ENCODE results near the gene WWC2.
A peak's percentile ranks its signal among the peaks of the same experiment; 100 is the strongest.

WWC2 gene

GRCh38 chr4:183158062-183158461 lies 59.0 kb downstream of the WWC2 start:
- Histone ChIP-seq H3K4me1 (ENCODE audit: insufficient read depth, low read length) (peaks cover 27% of the 10 kb centered on the region), H3K9me3 (ENCODE audit: insufficient read depth, low read depth, low read length) (no peaks in the 10 kb centered on the region), H3K27me3 (ENCODE audit: insufficient read depth, low read length) (no peaks in the 10 kb centered on the region), H3K9ac (ENCODE audit: low read depth, low read length) (no peak overlapping the region), H3K27ac (ENCODE audit: low read length) (no peak overlapping the region), H3K4me3 (ENCODE audit: low read length) (no peak overlapping the region), H3K36me3 (ENCODE audit: insufficient read depth, low read depth, low read length) (no peaks in the 10 kb centered on the region)

GRCh38 chr4:183161630-183162029 lies 62.6 kb downstream of the WWC2 start:
- Histone ChIP-seq H3K27ac (ENCODE audit: low read length) (no peak overlapping the region), H3K4me1 (ENCODE audit: insufficient read depth, low read length) (peaks cover 28% of the 10 kb centered on the region), H3K36me3 (ENCODE audit: insufficient read depth, low read depth, low read length) (no peaks in the 10 kb centered on the region), H3K4me3 (ENCODE audit: low read length) (no peak overlapping the region), H3K27me3 (ENCODE audit: insufficient read depth, low read length) (no peaks in the 10 kb centered on the region), H3K9ac (ENCODE audit: low read depth, low read length) (no peak overlapping the region), H3K9me3 (ENCODE audit: insufficient read depth, low read depth, low read length) (no peaks in the 10 kb centered on the region)

- no peak overlapping the region for H3K4me3 ChIP-seq (ENCODE audit: low read length)
- H3K4me1 ChIP-seq (ENCODE audit: insufficient read depth, low read length): peaks cover 28% of the 10 kb centered on the region
- no peaks in the 10 kb centered on the region for H3K27me3 ChIP-seq (ENCODE audit: insufficient read depth, low read length)
- H3K27ac ChIP-seq (ENCODE audit: low read length): no peak overlapping the region
- H3K9ac ChIP-seq (ENCODE audit: low read depth, low read length): no peak overlapping the region
- no peaks in the 10 kb centered on the region for H3K9me3 ChIP-seq (ENCODE audit: insufficient read depth, low read depth, low read length)
- no peaks in the 10 kb centered on the region for H3K36me3 ChIP-seq (ENCODE audit: insufficient read depth, low read depth, low read length)
Measured at GRCh38 chr4:183163135-183163534, 64.1 kb downstream of the WWC2 start.

GRCh38 chr4:183164963-183165362 lies 65.9 kb downstream of the WWC2 start:
- Histone ChIP-seq H3K36me3 (ENCODE audit: insufficient read depth, low read depth, low read length) (no peaks in the 10 kb centered on the region), H3K4me3 (ENCODE audit: low read length) (no peak overlapping the region), H3K9ac (ENCODE audit: low read depth, low read length) (no peak overlapping the region), H3K4me1 (ENCODE audit: insufficient read depth, low read length) (peaks cover 30% of the 10 kb centered on the region), H3K27ac (ENCODE audit: low read length) (no peak overlapping the region), H3K9me3 (ENCODE audit: insufficient read depth, low read depth, low read length) (no peaks in the 10 kb centered on the region), H3K27me3 (ENCODE audit: insufficient read depth, low read length) (no peaks in the 10 kb centered on the region)

GRCh38 chr4:183165376-183165775 lies 66.3 kb downstream of the WWC2 start:
- Histone ChIP-seq H3K9me3 (ENCODE audit: insufficient read depth, low read depth, low read length) (no peaks in the 10 kb centered on the region), H3K36me3 (ENCODE audit: insufficient read depth, low read depth, low read length) (no peaks in the 10 kb centered on the region), H3K9ac (ENCODE audit: low read depth, low read length) (no peak overlapping the region), H3K27ac (ENCODE audit: low read length) (no peak overlapping the region), H3K27me3 (ENCODE audit: insufficient read depth, low read length) (no peaks in the 10 kb centered on the region), H3K4me1 (ENCODE audit: insufficient read depth, low read length) (peaks cover 30% of the 10 kb centered on the region), H3K4me3 (ENCODE audit: low read length) (no peak overlapping the region)

- no peak overlapping the region for H3K4me3 ChIP-seq (ENCODE audit: low read length)
- no peaks in the 10 kb centered on the region for H3K27me3 ChIP-seq (ENCODE audit: insufficient read depth, low read length)
- H3K9me3 ChIP-seq (ENCODE audit: insufficient read depth, low read depth, low read length): no peaks in the 10 kb centered on the region
- H3K27ac ChIP-seq (ENCODE audit: low read length): no peak overlapping the region
- peaks cover 48% of the 10 kb centered on the region for H3K4me1 ChIP-seq (ENCODE audit: insufficient read depth, low read length)
- no peaks in the 10 kb centered on the region for H3K36me3 ChIP-seq (ENCODE audit: insufficient read depth, low read depth, low read length)
- H3K9ac ChIP-seq (ENCODE audit: low read depth, low read length): no peak overlapping the region
Measured at GRCh38 chr4:183170894-183171293, 71.8 kb downstream of the WWC2 start.

GRCh38 chr4:183171484-183172267 lies 72.6 kb downstream of the WWC2 start:
- Histone ChIP-seq H3K4me1 (ENCODE audit: insufficient read depth, low read length) (peaks cover 48% of the 10 kb centered on the region), H3K4me3 (ENCODE audit: low read length) (no peak overlapping the region), H3K27ac (ENCODE audit: low read length) (no peak overlapping the region), H3K9ac (ENCODE audit: low read depth, low read length) (0 out of 2 replicates have a peak overlapping the region, but pooled peaks have one; percentile 8), H3K36me3 (ENCODE audit: insufficient read depth, low read depth, low read length) (no peaks in the 10 kb centered on the region), H3K9me3 (ENCODE audit: insufficient read depth, low read depth, low read length) (no peaks in the 10 kb centered on the region), H3K27me3 (ENCODE audit: insufficient read depth, low read length) (no peaks in the 10 kb centered on the region)

- Histone ChIP-seq H3K4me1 (ENCODE audit: insufficient read depth, low read length) (peaks cover 51% of the 10 kb centered on the region), H3K4me3 (ENCODE audit: low read length) (no peak overlapping the region), H3K9me3 (ENCODE audit: insufficient read depth, low read depth, low read length) (no peaks in the 10 kb centered on the region), H3K36me3 (ENCODE audit: insufficient read depth, low read depth, low read length) (no peaks in the 10 kb centered on the region), H3K9ac (ENCODE audit: low read depth, low read length) (no peak overlapping the region), H3K27ac (ENCODE audit: low read length) (no peak overlapping the region), H3K27me3 (ENCODE audit: insufficient read depth, low read length) (no peaks in the 10 kb centered on the region)
Measured at GRCh38 chr4:183172881-183173280, 73.8 kb downstream of the WWC2 start.

GRCh38 chr4:183173580-183174526 lies 74.8 kb downstream of the WWC2 start:
- Histone ChIP-seq H3K4me3 (ENCODE audit: low read length) (no peak overlapping the region), H3K9ac (ENCODE audit: low read depth, low read length) (no peak overlapping the region), H3K36me3 (ENCODE audit: insufficient read depth, low read depth, low read length) (no peaks in the 10 kb centered on the region), H3K27me3 (ENCODE audit: insufficient read depth, low read length) (no peaks in the 10 kb centered on the region), H3K4me1 (ENCODE audit: insufficient read depth, low read length) (peaks cover 51% of the 10 kb centered on the region), H3K9me3 (ENCODE audit: insufficient read depth, low read depth, low read length) (no peaks in the 10 kb centered on the region), H3K27ac (ENCODE audit: low read length) (no peak overlapping the region)

GRCh38 chr4:183175631-183176232 lies 76.7 kb downstream of the WWC2 start:
- no peaks in the 10 kb centered on the region for H3K36me3 ChIP-seq (ENCODE audit: insufficient read depth, low read depth, low read length)
- no peaks in the 10 kb centered on the region for H3K9me3 ChIP-seq (ENCODE audit: insufficient read depth, low read depth, low read length)
- H3K27ac ChIP-seq (ENCODE audit: low read length): no peak overlapping the region
- H3K27me3 ChIP-seq (ENCODE audit: insufficient read depth, low read length): no peaks in the 10 kb centered on the region
- H3K4me3 ChIP-seq (ENCODE audit: low read length): no peak overlapping the region
- no peak overlapping the region for H3K9ac ChIP-seq (ENCODE audit: low read depth, low read length)
- peaks cover 58% of the 10 kb centered on the region for H3K4me1 ChIP-seq (ENCODE audit: insufficient read depth, low read length)

- H3K4me1 ChIP-seq (ENCODE audit: insufficient read depth, low read length): peaks cover 59% of the 10 kb centered on the region
Measured at GRCh38 chr4:183177001-183177400, 77.9 kb downstream of the WWC2 start.

More at GRCh38 chr4:183177001-183177400, 77.9 kb downstream of the WWC2 start:
- Histone ChIP-seq H3K9me3 (ENCODE audit: insufficient read depth, low read depth, low read length) (no peaks in the 10 kb centered on the region), H3K27me3 (ENCODE audit: insufficient read depth, low read length) (no peaks in the 10 kb centered on the region), H3K4me3 (ENCODE audit: low read length) (no peak overlapping the region), H3K27ac (ENCODE audit: low read length) (no peak overlapping the region), H3K9ac (ENCODE audit: low read depth, low read length) (no peak overlapping the region), H3K36me3 (ENCODE audit: insufficient read depth, low read depth, low read length) (no peaks in the 10 kb centered on the region)
